Fibroblast of lung (primary cell): Measurements from ENCODE around the gene SLC28A3. TPM values are rescaled to one million over a fixed set of nuclear protein-coding genes. Genes with fewer than 3 reads are reported as not detected.
"Not testable (repeated sequence)": the region's sequence is repeated elsewhere in the genome, so short reads cannot be mapped to it uniquely, and the experiment has no call there.

Experiments used
- DNase-seq, 2 donors: peaks; one replicate each; pipeline versions ENCODE4 v3.0.0 to v3.0.0-alpha.2; 2010; ENCODE audit warnings: low read depth in 2 of 2
- H2AFZ ChIP-seq: 2 replicates; pipeline ENCODE4 v1.5.1; 2012; ENCODE audit warnings: low read length, control low read depth, inconsistent platforms
- H3K27ac ChIP-seq: 2 replicates; pipeline ENCODE4 v1.5.1; 2011; ENCODE audit warnings: low read length, control low read depth; ENCODE audit not compliant: insufficient read depth
- H3K27me3 ChIP-seq: 2 replicates; pipeline ENCODE4 v1.5.1; 2011; ENCODE audit warnings: mild to moderate bottlenecking, low read length; ENCODE audit not compliant: control insufficient read depth, insufficient read depth
- H3K36me3 ChIP-seq: 2 replicates; pipeline ENCODE4 v1.5.1; 2011; ENCODE audit warnings: low read length; ENCODE audit not compliant: control insufficient read depth, insufficient read depth
- H3K4me1 ChIP-seq: 2 replicates; pipeline ENCODE4 v1.5.1; 2011; ENCODE audit warnings: low read length; ENCODE audit not compliant: control insufficient read depth, insufficient read depth; ENCODE audit errors: extremely low read depth
- H3K4me2 ChIP-seq: 2 replicates; pipeline ENCODE4 v1.5.1; 2011; ENCODE audit warnings: low read length, control low read depth; ENCODE audit not compliant: insufficient read depth; ENCODE audit errors: extremely low read depth
- H3K4me3 ChIP-seq, 4 experiments: fragments of 200-600 bp in 1 of 4; sonication (generic) in 1 of 4; replicated peaks in 1 of 4; 2 replicates each; pipeline ENCODE4 v1.5.1; 2011 to 2016; ENCODE audit warnings: low read length in 4 of 4, low read depth in 3 of 4, mild to moderate bottlenecking in 3 of 4, control low read depth in 2 of 4, inconsistent platforms in 1 of 4, mixed read lengths in 1 of 4; ENCODE audit not compliant: insufficient read depth in 1 of 4; ENCODE audit errors: control extremely low read depth in 1 of 4
- H3K79me2 ChIP-seq: 2 replicates; pipeline ENCODE4 v1.5.1; 2012; ENCODE audit warnings: mild to moderate bottlenecking, low read length, inconsistent platforms; ENCODE audit not compliant: control insufficient read depth, insufficient read depth
- H3K9ac ChIP-seq: 2 replicates; pipeline ENCODE4 v1.5.1; 2011; ENCODE audit warnings: mild to moderate bottlenecking, low read length, control low read depth; ENCODE audit not compliant: insufficient read depth
- H3K9me3 ChIP-seq: 2 replicates; pipeline ENCODE4 v1.5.1; 2012; ENCODE audit warnings: low read depth, low read length; ENCODE audit not compliant: control insufficient read depth, insufficient read depth
- H4K20me1 ChIP-seq: 2 replicates; pipeline ENCODE4 v1.5.1; 2011; ENCODE audit warnings: low read length; ENCODE audit not compliant: control insufficient read depth, insufficient read depth; ENCODE audit errors: extremely low read depth
- EZH2 ChIP-seq: IDR thresholded peaks from 2 replicates; pipeline ENCODE4 v1.5.1; 2012; ENCODE audit warnings: low read length, control low read depth, mild to moderate bottlenecking; ENCODE audit errors: missing control alignments
- polyA plus RNA-seq, 2 donors: library from polyadenylated mRNA; depleted of rRNA in 1 of 2; stranded (reverse) in 1 of 2; unstranded in 1 of 2; fragments of >200 nt; gene quantifications; 2 replicates each; pipeline ENCODE4 v1.2.1, GENCODE V29; 2011 to 2012; ENCODE audit warnings: missing spikeins in 1 of 2
- total RNA-seq: library from RNA; depleted of rRNA; stranded (reverse); fragments of >200 nt; gene quantifications from 2 replicates; pipeline ENCODE4 v1.2.1, GENCODE V29; 2014
- TF ChIP-seq, protein P1 (sequence below), 2 donors: IDR thresholded peaks in 1 of 2; conservative IDR thresholded peaks in 1 of 2; 1 replicate in 1 of 2; 2 replicates in 1 of 2; pipeline ENCODE4 v1.5.1; 2011 to 2012; ENCODE audit warnings: low read length in 2 of 2, control low read depth in 1 of 2, inconsistent platforms in 1 of 2, low read depth in 1 of 2, mild to moderate bottlenecking in 1 of 2

SLC28A3 gene
- total and polyA plus RNA-seq, 2 donors (not counting 1 experiment from before 2014, with no cell fraction given), result 0.17 to 0.75 TPM

DNA sequence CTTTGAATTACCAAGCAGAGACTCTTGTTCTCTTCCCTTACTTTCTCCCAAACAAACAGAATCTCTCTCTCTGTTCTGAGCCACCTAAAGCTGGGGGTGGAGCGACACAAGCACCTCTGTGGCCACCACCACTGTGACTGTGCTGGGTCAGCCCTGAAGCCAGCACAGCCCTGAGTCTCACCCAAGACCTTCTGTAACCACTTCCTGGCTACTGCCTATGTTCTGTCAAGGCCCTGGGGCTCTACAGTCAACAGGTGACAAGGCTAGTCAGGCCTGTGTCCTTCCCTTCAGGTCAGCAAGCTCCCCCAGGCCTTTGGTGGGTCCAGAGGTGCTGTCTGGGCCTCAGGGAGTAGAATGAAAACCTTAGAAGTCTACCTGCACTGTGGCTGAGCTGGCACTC is 26.1 kb upstream of the SLC28A3 start:
- no peak for TF ChIP-seq EZH2
- TF ChIP-seq, protein P1, sequence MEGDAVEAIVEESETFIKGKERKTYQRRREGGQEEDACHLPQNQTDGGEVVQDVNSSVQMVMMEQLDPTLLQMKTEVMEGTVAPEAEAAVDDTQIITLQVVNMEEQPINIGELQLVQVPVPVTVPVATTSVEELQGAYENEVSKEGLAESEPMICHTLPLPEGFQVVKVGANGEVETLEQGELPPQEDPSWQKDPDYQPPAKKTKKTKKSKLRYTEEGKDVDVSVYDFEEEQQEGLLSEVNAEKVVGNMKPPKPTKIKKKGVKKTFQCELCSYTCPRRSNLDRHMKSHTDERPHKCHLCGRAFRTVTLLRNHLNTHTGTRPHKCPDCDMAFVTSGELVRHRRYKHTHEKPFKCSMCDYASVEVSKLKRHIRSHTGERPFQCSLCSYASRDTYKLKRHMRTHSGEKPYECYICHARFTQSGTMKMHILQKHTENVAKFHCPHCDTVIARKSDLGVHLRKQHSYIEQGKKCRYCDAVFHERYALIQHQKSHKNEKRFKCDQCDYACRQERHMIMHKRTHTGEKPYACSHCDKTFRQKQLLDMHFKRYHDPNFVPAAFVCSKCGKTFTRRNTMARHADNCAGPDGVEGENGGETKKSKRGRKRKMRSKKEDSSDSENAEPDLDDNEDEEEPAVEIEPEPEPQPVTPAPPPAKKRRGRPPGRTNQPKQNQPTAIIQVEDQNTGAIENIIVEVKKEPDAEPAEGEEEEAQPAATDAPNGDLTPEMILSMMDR (conservative IDR thresholded peaks at IDR 0.05 in 1 of 2, IDR thresholded peaks at IDR 0.05 in 1 of 2; ENCODE audit: low read depth in 1 of 2, low read length in 2 of 2), result no peak
- Histone ChIP-seq H3K9ac (no peak overlapping the region), H3K79me2 (no peaks in the 10 kb centered on the region), H3K4me2 (no peak overlapping the region), H3K9me3 (no peaks in the 10 kb centered on the region), H3K27me3 (no peaks in the 10 kb centered on the region), H3K4me1 (no peaks in the 10 kb centered on the region), H3K4me3 (no peak overlapping the region), H3K27ac (no peak overlapping the region), H3K36me3 (no peaks in the 10 kb centered on the region), H2AFZ (no peak overlapping the region), H4K20me1 (no peaks in the 10 kb centered on the region)
- DNase-seq, result no peak

DNA sequence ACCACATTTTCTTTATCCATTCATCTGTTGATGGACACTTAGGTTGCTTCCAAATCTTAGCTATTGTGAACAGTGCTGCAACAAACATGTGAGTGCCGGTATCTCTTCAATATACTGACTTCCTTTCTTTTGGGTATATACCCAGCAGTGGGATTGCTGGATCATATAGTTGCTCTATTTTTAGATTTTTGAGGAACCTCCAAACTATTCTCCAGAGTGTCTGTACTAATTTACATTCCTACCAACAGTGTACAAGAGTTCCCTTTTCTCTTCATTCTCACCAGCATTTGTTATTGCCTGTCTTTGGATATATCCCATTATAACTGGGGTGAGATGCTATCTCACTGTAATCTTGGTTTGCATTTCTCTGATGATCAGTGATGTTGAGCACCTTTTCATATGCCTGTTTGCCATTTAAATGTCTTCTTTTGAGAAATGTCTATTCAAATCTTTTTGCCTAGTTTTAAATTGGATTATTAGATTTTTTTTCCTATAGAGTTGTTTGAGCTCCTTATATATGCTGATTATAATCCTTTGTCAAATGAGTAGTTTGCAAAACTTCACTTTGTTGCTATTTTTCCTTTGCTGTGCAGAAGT is 24.4 kb upstream of the SLC28A3 start:
- not testable (repeated sequence) for H3K9ac ChIP-seq, H3K79me2 ChIP-seq, H3K4me2 ChIP-seq, H2AFZ ChIP-seq, H3K27me3 ChIP-seq, H3K4me1 ChIP-seq, H3K27ac ChIP-seq, H3K9me3 ChIP-seq, DNase-seq, H3K4me3 ChIP-seq, H4K20me1 ChIP-seq, H3K36me3 ChIP-seq

DNA sequence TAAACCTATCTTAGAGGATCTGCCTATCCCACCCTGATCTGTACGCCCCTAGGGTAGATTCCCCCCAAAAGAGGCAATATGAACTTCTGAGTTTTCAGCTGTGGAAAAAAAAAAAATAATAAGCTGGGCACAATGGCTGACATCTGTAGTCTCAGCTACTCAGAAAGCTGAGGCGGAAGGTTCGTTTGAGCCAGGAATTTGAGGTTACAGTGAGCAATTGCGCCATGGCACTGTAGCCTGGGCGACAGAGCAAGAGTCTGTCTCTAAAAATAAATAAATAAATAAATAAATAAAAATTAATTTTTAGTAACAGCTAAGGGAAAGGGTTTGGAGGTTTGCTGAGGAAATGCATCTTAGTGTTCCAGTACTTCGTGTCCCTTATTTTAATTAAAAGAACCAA is 21.1 kb upstream of the SLC28A3 start:
- TF ChIP-seq, protein P1 (conservative IDR thresholded peaks at IDR 0.05 in 1 of 2, IDR thresholded peaks at IDR 0.05 in 1 of 2; ENCODE audit: low read depth in 1 of 2, low read length in 2 of 2), result no peak
- TF ChIP-seq EZH2, result no peak
- H2AFZ ChIP-seq, result no peak overlapping the region

More for the DNA sequence above, 21.1 kb upstream of the SLC28A3 start:
- Histone ChIP-seq H3K79me2 (no peaks in the 10 kb centered on the region), H3K36me3 (no peaks in the 10 kb centered on the region), H3K4me2 (no peak overlapping the region), H3K4me3 (no peak overlapping the region), H3K9ac (no peak overlapping the region), H3K27me3 (no peaks in the 10 kb centered on the region), H4K20me1 (no peaks in the 10 kb centered on the region), H3K9me3 (no peaks in the 10 kb centered on the region), H3K27ac (no peak overlapping the region), H3K4me1 (no peaks in the 10 kb centered on the region)
- no peak for DNase-seq
